ENCODE data around the gene VPS41.

Gene VPS41

DNA sequence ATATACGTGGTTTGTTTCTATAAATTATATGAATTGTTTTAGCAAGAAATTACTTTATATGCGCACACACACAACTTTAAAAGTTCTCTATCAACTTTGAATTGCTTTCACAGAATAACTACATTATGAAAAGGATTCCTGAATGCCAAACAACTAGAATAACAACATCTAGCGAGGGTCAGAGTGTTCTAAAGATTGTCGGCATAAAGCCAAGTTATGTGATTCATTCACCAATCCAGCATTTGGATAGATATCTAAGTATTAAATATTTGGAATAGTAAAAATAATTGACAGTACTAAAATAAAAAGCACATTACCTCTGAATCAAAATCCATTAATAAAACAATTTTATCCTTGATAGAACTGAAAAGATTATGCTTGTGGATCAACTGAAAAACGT is 152.5 kb downstream of the VPS41 start:
- H3K4me3 ChIP-seq (ENCODE audit: low read depth, low read length) = no peak overlapping the region
- TF ChIP-seq, protein P1, sequence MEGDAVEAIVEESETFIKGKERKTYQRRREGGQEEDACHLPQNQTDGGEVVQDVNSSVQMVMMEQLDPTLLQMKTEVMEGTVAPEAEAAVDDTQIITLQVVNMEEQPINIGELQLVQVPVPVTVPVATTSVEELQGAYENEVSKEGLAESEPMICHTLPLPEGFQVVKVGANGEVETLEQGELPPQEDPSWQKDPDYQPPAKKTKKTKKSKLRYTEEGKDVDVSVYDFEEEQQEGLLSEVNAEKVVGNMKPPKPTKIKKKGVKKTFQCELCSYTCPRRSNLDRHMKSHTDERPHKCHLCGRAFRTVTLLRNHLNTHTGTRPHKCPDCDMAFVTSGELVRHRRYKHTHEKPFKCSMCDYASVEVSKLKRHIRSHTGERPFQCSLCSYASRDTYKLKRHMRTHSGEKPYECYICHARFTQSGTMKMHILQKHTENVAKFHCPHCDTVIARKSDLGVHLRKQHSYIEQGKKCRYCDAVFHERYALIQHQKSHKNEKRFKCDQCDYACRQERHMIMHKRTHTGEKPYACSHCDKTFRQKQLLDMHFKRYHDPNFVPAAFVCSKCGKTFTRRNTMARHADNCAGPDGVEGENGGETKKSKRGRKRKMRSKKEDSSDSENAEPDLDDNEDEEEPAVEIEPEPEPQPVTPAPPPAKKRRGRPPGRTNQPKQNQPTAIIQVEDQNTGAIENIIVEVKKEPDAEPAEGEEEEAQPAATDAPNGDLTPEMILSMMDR (IDR thresholded peaks at IDR 0.05; ENCODE audit: low read depth, low read length) = no peak

DNA sequence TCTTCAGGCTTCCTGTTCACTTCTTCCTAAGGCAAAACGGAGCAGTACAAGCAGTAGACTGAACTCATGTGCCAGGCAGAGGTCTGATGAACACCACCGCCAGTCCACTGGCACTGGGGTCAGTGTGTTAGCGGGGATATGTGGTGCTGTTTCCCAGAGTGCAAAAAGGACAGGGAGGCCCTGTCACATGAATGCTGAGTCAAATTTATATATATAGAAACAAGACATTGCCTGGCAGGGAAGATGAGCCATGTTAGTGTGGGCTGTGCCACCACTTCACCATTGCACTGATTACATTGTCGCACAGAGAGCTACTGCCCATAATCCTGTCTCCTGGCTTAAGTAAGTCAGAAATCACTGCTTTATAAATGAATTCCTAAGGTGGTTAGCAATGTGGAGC is 155.6 kb downstream of the VPS41 start:
- no peak overlapping the region for H3K4me3 ChIP-seq (ENCODE audit: low read depth, low read length)
- TF ChIP-seq, protein P1 (IDR thresholded peaks at IDR 0.05; ENCODE audit: low read depth, low read length) = no peak

DNA sequence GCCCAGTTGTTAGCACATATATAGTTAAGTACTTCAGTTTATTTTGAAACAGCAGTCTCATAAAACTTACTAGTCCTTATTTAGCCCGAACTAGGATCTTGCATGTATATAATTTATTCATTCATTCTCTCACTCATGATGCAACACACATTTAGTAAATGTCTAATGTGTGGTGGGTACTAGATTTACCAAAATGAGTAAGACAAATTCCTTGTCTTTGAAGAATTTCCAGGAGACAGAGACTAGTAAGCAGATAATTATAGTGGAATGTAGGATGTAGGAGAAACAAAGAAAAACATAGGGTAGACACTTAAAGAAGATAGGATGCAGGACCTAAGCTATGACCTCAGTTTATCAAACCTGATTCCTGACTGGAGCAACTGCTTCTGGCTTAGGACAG is 157.6 kb downstream of the VPS41 start:
- TF ChIP-seq, protein P1 (IDR thresholded peaks at IDR 0.05; ENCODE audit: low read depth, low read length) = no peak
- H3K4me3 ChIP-seq (ENCODE audit: low read depth, low read length) = no peak overlapping the region

DNA sequence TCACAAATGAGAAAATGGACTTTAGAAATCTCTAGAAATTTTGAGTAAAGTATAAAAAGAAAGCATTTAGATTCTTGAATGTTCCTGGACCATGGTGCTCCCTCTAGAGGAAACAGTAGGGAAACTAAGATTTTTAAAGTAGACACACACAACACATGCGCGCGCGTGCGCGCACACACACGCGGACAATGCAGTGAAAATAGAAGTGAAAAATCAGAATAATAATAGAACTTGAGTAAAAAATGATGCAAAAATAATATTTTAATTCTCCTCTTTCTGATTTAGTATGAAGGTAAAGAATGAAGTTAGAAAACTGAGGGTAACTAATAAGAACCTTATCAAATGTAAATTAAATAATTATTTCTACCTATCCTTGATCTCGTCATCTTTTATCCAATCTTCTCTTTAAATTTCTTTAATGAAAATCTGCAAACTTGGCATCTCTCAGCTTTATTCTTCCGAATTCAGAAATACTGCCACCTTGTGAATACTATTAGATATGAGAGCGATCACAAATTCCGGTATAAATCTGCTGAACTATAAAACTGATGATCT is 160.9 kb downstream of the VPS41 start:
- H3K4me3 ChIP-seq (ENCODE audit: low read depth, low read length) = no peak overlapping the region
- TF ChIP-seq, protein P1 (IDR thresholded peaks at IDR 0.05; ENCODE audit: low read depth, low read length) = peak; percentile 26; the same call in 1 of the 2 replicates

DNA sequence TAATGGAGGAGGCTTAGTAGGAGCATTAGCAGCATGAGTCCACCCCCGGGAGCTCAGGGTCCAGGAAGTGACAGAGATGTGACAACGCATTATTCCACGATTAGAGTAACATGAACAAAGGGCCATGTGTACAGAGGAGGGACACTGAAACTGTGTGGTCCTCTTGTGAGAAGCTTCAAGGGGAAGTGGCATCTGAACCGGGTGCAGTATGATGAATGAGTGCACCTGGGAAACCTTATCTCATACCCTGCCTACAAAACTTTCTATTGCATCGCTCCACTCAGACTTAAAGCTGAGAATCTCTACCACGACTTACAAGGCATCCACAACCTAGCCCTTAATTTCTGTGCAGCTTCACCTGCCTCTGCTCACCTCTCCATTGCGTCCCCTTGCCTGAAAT is 162.6 kb downstream of the VPS41 start:
- TF ChIP-seq, protein P1 (IDR thresholded peaks at IDR 0.05; ENCODE audit: low read depth, low read length) = no peak
- H3K4me3 ChIP-seq (ENCODE audit: low read depth, low read length) = no peak overlapping the region

DNA sequence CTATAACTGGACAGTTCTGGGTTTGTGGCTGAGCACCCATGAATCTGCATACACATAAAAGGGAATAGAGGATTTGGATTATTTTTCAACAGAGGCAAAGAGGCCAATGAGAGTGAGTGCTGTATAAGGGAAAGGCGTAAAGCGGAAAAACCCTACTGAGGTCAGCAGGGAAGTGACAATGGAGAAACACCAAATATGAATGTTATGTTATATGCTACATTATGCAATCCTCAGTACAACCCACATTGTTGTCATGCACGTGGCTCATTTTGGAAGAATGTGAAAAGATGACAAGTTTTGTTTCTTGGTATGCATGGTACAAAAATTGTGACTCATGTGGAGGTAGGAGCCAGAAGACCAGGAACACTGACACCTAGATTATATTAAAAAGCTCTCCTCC is 164.2 kb downstream of the VPS41 start:
- no peak overlapping the region for H3K4me3 ChIP-seq (ENCODE audit: low read depth, low read length)
- TF ChIP-seq, protein P1 (IDR thresholded peaks at IDR 0.05; ENCODE audit: low read depth, low read length) = no peak

DNA sequence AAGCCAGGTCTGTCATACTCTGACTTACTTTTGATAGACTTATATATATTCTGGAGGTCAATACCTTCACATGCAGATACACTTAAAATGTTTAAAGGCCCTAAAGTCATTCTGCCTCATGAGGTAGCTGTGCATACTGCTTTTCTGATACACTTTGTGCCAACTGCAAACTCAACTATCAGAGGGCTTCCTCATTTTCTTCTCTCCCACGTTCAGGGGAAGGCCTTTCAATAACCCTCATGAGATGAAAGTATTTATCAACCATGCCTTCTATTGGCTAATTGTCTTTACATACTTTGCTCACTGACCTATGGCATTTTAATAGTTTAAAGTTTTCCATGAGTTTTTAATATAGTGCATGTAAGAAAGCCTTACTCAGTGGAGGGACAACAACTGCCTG is 165.1 kb downstream of the VPS41 start:
- TF ChIP-seq, protein P1 (IDR thresholded peaks at IDR 0.05; ENCODE audit: low read depth, low read length) = no peak

More for the DNA sequence above, 165.1 kb downstream of the VPS41 start:
- H3K4me3 ChIP-seq (ENCODE audit: low read depth, low read length) = no peak overlapping the region
